Thoracic aorta (tissue), 2 donors: ENCODE results near the gene HIKESHI. TPM values are rescaled to one million over a fixed set of nuclear protein-coding genes. Genes with fewer than 3 reads are reported as not detected.

Source experiments
- ATAC-seq: fragments of 150-250 bp; one replicate; pipeline ENCODE4 v1.8.0; 2017; ENCODE audit warnings: low read depth; ENCODE audit not compliant: insufficient number of reproducible peaks, low FRiP score
- DNase-seq: peaks from one replicate; pipeline ENCODE4 v3.0.0-alpha.2; 2020; ENCODE audit warnings: low spot score
- H3K27ac ChIP-seq, 2 donors: fragments of 200-600 bp; sonication (generic); 1 replicate in 1 of 2; 2 replicates in 1 of 2; pipeline ENCODE4 v1.5.1; 2016; ENCODE audit warnings: mild to moderate bottlenecking in 2 of 2, moderate library complexity in 2 of 2
- H3K27me3 ChIP-seq: fragments of 200-600 bp; sonication (generic); replicated peaks from 2 replicates; pipeline ENCODE4 v1.6.0; 2016; ENCODE audit warnings: mild to moderate bottlenecking; ENCODE audit not compliant: insufficient read depth
- H3K36me3 ChIP-seq: fragments of 200-600 bp; sonication (generic); one replicate; pipeline ENCODE4 v1.5.1; 2016
- H3K4me1 ChIP-seq, 2 donors: fragments of 200-600 bp; sonication (generic); 1 replicate in 1 of 2; 2 replicates in 1 of 2; pipeline versions ENCODE4 v1.5.1 to v1.6.0; 2016; ENCODE audit warnings: low read depth in 2 of 2, mild to moderate bottlenecking in 1 of 2; ENCODE audit not compliant: control insufficient read depth in 1 of 2
- H3K4me3 ChIP-seq: fragments of 200-600 bp; sonication (generic); 2 replicates; pipeline ENCODE4 v1.5.1; 2016; ENCODE audit warnings: mild to moderate bottlenecking
- H3K9me3 ChIP-seq: fragments of 200-600 bp; sonication (generic); 2 replicates; pipeline ENCODE4 v1.5.1; 2016
- total RNA-seq, 2 donors: library from RNA; depleted of rRNA; stranded (reverse); fragments of >200 nt; gene quantifications; one replicate each; pipeline versions ENCODE4 v1.1.0 to v1.2.3, GENCODE V29; 2016
- TF ChIP-seq, protein P1 (sequence below): fragments of 200-600 bp; sonication (generic); IDR thresholded peaks from one replicate; pipeline ENCODE4 v1.5.1; 2019; ENCODE audit warnings: antibody characterized with exemption

Gene HIKESHI
- total RNA-seq, 2 donors from 2014 or later = 36.7 to 39.5 TPM

DNA sequence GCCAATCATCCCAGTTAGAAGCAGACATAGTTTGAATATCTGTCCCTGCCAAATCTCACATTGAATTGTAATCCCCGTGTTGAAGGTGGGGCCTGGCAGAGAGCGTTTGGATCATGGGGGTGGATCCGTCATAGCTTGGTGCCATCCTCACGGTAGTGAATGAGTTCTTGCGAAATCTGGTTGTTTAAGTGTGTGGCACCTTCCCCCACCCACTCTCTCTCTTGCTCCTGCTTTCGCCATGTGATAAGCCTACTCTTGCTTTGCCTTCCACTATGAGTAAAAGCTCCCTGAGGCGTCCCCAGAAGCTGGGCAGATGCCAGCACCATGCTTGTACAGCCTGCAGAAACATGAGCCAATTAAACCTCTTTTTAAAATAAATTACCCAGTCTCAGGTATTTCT, 67.6 kb downstream of the HIKESHI start:
- no peaks in the 10 kb centered on the region for H3K4me1 ChIP-seq
- no peaks in the 10 kb centered on the region for H3K27me3 ChIP-seq
- H3K4me3 ChIP-seq = no peak overlapping the region
- DNase-seq (no peak), ATAC-seq (no peak)
- H3K36me3 ChIP-seq = no peaks in the 10 kb centered on the region
- H3K27ac ChIP-seq = no peak overlapping the region
- TF ChIP-seq, protein P1, sequence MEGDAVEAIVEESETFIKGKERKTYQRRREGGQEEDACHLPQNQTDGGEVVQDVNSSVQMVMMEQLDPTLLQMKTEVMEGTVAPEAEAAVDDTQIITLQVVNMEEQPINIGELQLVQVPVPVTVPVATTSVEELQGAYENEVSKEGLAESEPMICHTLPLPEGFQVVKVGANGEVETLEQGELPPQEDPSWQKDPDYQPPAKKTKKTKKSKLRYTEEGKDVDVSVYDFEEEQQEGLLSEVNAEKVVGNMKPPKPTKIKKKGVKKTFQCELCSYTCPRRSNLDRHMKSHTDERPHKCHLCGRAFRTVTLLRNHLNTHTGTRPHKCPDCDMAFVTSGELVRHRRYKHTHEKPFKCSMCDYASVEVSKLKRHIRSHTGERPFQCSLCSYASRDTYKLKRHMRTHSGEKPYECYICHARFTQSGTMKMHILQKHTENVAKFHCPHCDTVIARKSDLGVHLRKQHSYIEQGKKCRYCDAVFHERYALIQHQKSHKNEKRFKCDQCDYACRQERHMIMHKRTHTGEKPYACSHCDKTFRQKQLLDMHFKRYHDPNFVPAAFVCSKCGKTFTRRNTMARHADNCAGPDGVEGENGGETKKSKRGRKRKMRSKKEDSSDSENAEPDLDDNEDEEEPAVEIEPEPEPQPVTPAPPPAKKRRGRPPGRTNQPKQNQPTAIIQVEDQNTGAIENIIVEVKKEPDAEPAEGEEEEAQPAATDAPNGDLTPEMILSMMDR = no peak
- H3K9me3 ChIP-seq = no peaks in the 10 kb centered on the region

DNA sequence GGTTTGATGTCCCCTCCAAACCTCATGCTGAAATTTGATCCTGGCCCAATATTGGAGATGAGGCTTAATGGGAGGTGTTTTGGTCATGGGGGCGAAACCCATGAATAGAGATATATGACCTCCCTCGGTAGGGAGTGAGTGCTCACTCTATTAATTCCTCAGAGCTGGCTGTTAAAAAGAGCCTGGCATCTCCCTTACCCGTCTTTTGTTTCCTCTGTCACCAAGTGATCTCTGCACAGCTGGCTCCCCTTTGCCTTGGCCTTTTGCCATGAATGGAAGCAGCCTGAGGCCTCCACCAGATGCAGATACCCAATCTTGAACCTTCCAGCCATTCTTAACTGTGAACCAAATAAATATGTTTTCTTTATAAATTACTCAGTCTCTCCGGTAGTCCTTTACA, 68.1 kb downstream of the HIKESHI start:
- TF ChIP-seq, protein P1 = no peak
- H3K9me3 ChIP-seq = no peaks in the 10 kb centered on the region

DNA sequence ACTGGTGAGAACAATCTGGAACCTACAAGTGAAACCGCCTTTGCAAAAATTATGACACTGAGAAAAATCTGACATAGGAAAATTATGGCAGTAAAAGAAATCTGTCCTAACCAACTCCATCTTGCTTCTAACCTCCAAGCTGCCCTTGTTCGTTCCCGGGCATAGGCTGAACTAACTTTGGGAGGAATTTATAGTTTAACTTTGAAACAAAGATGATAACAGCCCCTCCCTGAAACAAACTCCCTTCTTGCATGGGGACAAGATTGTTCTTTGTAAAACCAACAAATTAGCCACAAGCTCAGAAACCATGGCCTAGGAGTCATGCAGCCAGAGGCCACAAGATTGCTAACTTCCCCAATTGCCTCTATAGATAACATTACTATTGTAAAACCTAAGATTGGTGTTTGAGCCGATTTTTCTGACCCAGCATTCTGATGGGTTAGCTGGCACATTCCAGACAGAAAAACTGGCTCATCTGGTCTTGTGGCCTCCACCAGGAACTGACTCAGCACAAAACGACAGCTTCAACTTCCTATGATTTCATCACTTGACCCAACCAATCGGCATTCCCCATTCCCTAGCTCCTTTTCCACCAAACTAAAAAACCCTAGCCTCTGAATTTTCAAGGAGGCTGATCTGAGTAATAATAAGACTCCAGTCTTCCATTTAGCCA, 69.0 kb downstream of the HIKESHI start:
- TF ChIP-seq, protein P1 = no peak
- H3K27ac ChIP-seq = no peak overlapping the region
- H3K36me3 ChIP-seq = no peaks in the 10 kb centered on the region
- H3K27me3 ChIP-seq = no peaks in the 10 kb centered on the region
- no peaks in the 10 kb centered on the region for H3K4me1 ChIP-seq
- DNase-seq = no peak
- no peak for ATAC-seq
- H3K4me3 ChIP-seq = no peak overlapping the region
- H3K9me3 ChIP-seq = no peaks in the 10 kb centered on the region

More for the DNA sequence above, 68.1 kb downstream of the HIKESHI start:
- no peak for ATAC-seq
- Histone ChIP-seq H3K4me1 (no peaks in the 10 kb centered on the region), H3K36me3 (no peaks in the 10 kb centered on the region), H3K4me3 (no peak overlapping the region), H3K27me3 (no peaks in the 10 kb centered on the region), H3K27ac (no peak overlapping the region)
- DNase-seq = no peak

DNA sequence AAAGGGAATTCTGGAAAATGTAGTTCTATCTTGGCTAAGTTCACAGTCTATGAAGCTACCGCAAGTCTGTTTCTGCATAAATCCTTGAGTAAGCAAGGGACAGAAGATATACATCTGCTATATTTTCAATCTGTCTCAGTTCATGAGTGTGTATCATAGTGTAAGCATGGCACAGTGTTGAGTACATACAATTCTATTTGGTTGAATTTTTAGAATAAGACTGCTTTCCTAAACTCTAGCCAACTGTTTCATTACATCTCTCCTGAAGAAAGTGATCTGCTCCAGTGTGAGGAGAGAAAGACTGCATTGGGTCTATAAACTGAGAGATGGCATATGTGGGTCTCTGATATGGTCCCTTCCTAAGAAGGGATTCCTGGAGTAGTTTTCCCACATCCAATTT, 70.0 kb downstream of the HIKESHI start:
- no peaks in the 10 kb centered on the region for H3K27me3 ChIP-seq
- ATAC-seq (no peak), DNase-seq (no peak)
- H3K36me3 ChIP-seq = no peaks in the 10 kb centered on the region
- H3K4me1 ChIP-seq = no peaks in the 10 kb centered on the region
- no peaks in the 10 kb centered on the region for H3K9me3 ChIP-seq
- no peak overlapping the region for H3K27ac ChIP-seq
- TF ChIP-seq, protein P1 = no peak
- no peak overlapping the region for H3K4me3 ChIP-seq

DNA sequence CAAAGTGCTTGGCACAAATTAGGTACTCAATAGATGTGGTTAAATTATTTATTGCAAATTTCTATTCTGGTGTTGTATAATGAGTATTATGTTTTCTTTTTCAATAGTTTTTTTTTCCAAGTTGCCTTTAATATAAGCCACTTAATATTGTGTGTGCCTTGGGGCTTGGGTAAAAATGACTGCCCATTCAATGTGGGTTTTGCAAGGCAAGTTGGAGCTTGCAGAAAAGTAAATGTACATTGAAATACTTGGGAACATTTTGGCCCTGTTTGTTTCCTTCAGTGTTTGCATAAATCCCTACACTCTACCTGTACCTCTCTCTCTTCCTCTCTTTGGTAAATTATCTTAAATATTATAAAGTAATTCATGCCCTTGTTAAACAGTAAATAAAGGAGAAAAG, 70.5 kb downstream of the HIKESHI start:
- DNase-seq (no peak), ATAC-seq (no peak)
- TF ChIP-seq, protein P1 = no peak
- no peaks in the 10 kb centered on the region for H3K27me3 ChIP-seq
- H3K27ac ChIP-seq = no peak overlapping the region
- no peaks in the 10 kb centered on the region for H3K4me1 ChIP-seq
- no peaks in the 10 kb centered on the region for H3K36me3 ChIP-seq
- H3K4me3 ChIP-seq = no peak overlapping the region
- no peaks in the 10 kb centered on the region for H3K9me3 ChIP-seq
